Medulla oblongata (tissue), 1 donor: ENCODE results near the gene KIAA0232.
"Not testable (repeated sequence)": the region's sequence is repeated elsewhere in the genome, so short reads cannot be mapped to it uniquely, and the experiment has no call there.

ENCODE experiments used
- DNase-seq: peaks from one replicate; pipeline ENCODE4 v3.0.0-alpha.2; 2015; ENCODE audit errors: extremely low spot score

KIAA0232 gene

GRCh38 chr4:6804082-6804752 lies 21.7 kb downstream of the KIAA0232 start:
- no peak for DNase-seq

- no peak for DNase-seq
These were observed 24.5 kb downstream of the KIAA0232 start for GRCh38 chr4:6806924-6807626.

- DNase-seq: no peak
These were observed 25.7 kb downstream of the KIAA0232 start for GRCh38 chr4:6808259-6808658.

GRCh38 chr4:6811165-6811564 lies 28.6 kb downstream of the KIAA0232 start:
- DNase-seq: no peak

GRCh38 chr4:6812766-6813165 lies 30.2 kb downstream of the KIAA0232 start:
- no peak for DNase-seq

- DNase-seq: no peak
These were observed 31.2 kb downstream of the KIAA0232 start for GRCh38 chr4:6813725-6814124.

- no peak for DNase-seq
These were observed 32.7 kb downstream of the KIAA0232 start for GRCh38 chr4:6815029-6815836.

- no peak for DNase-seq
These were observed 36.8 kb downstream of the KIAA0232 start for GRCh38 chr4:6819295-6819694.

GRCh38 chr4:6820695-6821094 lies 38.2 kb downstream of the KIAA0232 start:
- no peak for DNase-seq

GRCh38 chr4:6824071-6824470 lies 41.5 kb downstream of the KIAA0232 start:
- no peak for DNase-seq

- DNase-seq: no peak
These were observed 42.4 kb downstream of the KIAA0232 start for GRCh38 chr4:6824772-6825402.

GRCh38 chr4:6825403-6825802 lies 42.9 kb downstream of the KIAA0232 start:
- no peak for DNase-seq

GRCh38 chr4:6826781-6827508 lies 44.4 kb downstream of the KIAA0232 start:
- no peak for DNase-seq

GRCh38 chr4:6829086-6829485 lies 46.6 kb downstream of the KIAA0232 start:
- no peak for DNase-seq

GRCh38 chr4:6834867-6835266 lies 52.3 kb downstream of the KIAA0232 start:
- DNase-seq: no peak

GRCh38 chr4:6835616-6836015 lies 53.1 kb downstream of the KIAA0232 start:
- not testable (repeated sequence) for DNase-seq

GRCh38 chr4:6837106-6837505 lies 54.6 kb downstream of the KIAA0232 start:
- DNase-seq: not testable (repeated sequence)

GRCh38 chr4:6839579-6839978 lies 57.1 kb downstream of the KIAA0232 start:
- no peak for DNase-seq

- DNase-seq: no peak
These were observed 57.8 kb downstream of the KIAA0232 start for GRCh38 chr4:6840062-6840976.

- DNase-seq: no peak
These were observed 62.5 kb downstream of the KIAA0232 start for GRCh38 chr4:6845027-6845426.
